ENCODE results near the gene THAP3.
"Not testable (repeated sequence)": the region's sequence is repeated elsewhere in the genome, so short reads cannot be mapped to it uniquely, and the experiment has no call there.

The THAP3 gene

GRCh38 chr1:6637770-6638169 lies 13.1 kb downstream of the THAP3 start:
- DNase-seq (ENCODE audit: low read depth): no peak
- no peak for TF ChIP-seq CTCF (IDR thresholded peaks at IDR 0.05; ENCODE audit: control insufficient read depth, extremely low read depth, insufficient read depth)
- no peak overlapping the region for H3K4me3 ChIP-seq (ENCODE audit: low read depth, low read length)

DNA sequence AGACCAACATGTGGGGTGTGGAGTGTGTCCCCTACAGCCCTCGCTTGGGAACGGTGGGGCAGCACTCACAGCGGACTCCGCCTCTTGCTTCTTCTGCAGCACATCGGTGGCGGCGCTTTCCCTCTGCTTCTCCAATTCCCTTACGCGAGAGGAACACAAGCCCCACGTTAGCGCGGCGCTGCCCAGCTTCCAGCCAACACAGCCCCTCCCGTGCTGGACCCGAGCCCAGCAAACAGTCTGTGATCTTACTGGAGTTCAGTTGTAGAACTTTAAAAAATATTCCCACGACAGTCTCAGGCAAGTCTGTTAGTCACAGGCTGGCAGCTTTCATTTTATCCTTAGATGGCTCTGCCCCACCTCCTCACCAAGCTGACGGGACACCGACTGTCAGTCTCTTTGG lies 13.6 kb downstream of the THAP3 start:
- DNase-seq (ENCODE audit: low read depth): no peak
- TF ChIP-seq CTCF (IDR thresholded peaks at IDR 0.05; ENCODE audit: control insufficient read depth, extremely low read depth, insufficient read depth): no peak
- H3K4me3 ChIP-seq (ENCODE audit: low read depth, low read length): no peak overlapping the region

GRCh38 chr1:6640867-6641266 lies 16.2 kb downstream of the THAP3 start:
- DNase-seq (ENCODE audit: low read depth); H3K4me3 ChIP-seq (ENCODE audit: low read depth, low read length): not testable (repeated sequence)

DNA sequence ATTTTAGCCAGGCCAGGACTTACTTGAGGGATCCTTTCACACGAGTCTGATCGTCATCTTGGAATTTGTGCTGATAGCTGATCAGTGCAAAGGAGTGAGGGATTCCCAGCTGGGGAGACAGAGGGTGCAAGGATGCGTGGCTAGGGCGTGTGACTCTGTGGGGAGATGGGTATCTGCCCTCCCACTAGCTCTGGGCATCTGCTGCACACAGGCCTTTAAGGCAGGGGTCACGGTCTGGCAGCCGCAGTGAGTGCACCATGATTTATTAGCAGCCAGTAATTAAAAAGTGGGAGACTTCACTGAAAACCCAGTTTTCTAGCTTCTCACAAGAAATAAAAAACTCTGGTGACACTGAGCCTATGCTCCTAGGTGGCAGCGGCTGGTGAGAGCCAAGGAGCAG lies 20.4 kb downstream of the THAP3 start:
- no peak for TF ChIP-seq CTCF (IDR thresholded peaks at IDR 0.05; ENCODE audit: control insufficient read depth, extremely low read depth, insufficient read depth)
- H3K4me3 ChIP-seq (ENCODE audit: low read depth, low read length): no peak overlapping the region
- no peak for DNase-seq (ENCODE audit: low read depth)

DNA sequence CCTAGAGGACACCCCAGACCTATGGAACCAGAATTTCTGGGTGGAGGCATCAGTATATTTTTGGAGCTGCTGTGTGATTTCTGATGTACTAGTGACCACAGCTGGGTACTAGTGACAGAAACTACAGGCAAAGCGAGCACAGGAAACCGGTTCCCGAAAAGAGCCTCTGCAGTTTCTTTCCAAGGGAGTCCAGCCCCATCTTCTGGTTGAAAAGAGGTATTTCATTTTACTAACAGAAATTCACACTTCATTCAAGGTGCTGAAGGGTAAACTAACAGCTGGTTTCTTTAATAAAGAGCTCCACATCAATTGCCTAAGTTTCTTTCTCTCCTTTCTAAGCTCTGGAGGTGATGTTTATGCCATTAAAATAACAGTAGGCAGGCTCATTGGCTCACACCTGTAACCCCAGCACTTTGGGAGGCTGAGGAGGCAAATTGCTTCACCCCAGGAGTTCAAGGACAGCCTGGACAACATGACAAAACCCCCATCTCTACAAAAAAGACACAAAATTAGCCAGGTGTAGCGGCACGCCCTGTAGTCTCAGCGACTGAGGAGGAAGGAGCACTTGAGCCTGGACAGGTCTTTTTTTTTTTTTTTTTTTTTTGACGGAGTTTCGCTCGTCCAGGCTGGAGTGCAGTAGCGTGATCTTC lies 22.0 kb downstream of the THAP3 start:
- no peak overlapping the region for H3K4me3 ChIP-seq (ENCODE audit: low read depth, low read length)
- peak; percentile 27 for DNase-seq (ENCODE audit: low read depth)
- TF ChIP-seq CTCF (IDR thresholded peaks at IDR 0.05; ENCODE audit: control insufficient read depth, extremely low read depth, insufficient read depth): peak; percentile 45

GRCh38 chr1:6648556-6648955 lies 23.9 kb downstream of the THAP3 start:
- no peak overlapping the region for H3K4me3 ChIP-seq (ENCODE audit: low read depth, low read length)
- TF ChIP-seq CTCF (IDR thresholded peaks at IDR 0.05; ENCODE audit: control insufficient read depth, extremely low read depth, insufficient read depth): no peak
- DNase-seq (ENCODE audit: low read depth): no peak

DNA sequence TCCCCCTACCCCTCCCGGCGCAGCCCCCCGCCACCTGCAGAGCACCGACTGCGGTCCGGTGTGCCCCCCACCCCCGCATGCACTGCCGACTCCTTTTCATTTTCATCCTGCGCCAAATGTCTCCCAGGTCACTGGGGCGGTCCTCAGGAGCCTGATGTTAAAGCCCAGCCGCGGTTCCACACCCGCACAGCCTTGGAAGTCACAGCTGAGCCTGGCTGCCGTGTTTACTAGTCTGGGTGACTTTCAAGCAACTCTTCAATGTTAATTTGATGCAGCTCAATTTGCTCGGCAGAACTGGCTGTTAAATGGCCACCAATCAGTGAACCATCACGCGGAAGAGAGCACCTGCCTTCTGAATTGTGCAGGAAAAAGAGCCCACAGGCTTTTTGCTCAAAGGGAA lies 27.2 kb downstream of the THAP3 start:
- no peak overlapping the region for H3K4me3 ChIP-seq (ENCODE audit: low read depth, low read length)
- no peak for DNase-seq (ENCODE audit: low read depth)
- TF ChIP-seq CTCF (IDR thresholded peaks at IDR 0.05; ENCODE audit: control insufficient read depth, extremely low read depth, insufficient read depth): no peak

All from LNCaP clone FGC (cell line).